H1 (cell line): ENCODE data around the gene NAT10. TPM values are rescaled to one million over a fixed set of nuclear protein-coding genes. Genes with fewer than 3 reads are reported as not detected.

Source experiments
- CTCF ChIA-PET: fragments of 300-600 bp; sonication (Branson Sonifier 250); formaldehyde crosslinking; loops from one replicate; lab custom pipeline; 2021; ENCODE audit not compliant: partially characterized antibody; lab: Charles Lee
- POLR2A ChIA-PET: fragments of 300-600 bp; sonication (Branson Sonifier 250); formaldehyde crosslinking; loops from one replicate; lab custom pipeline; 2021; ENCODE audit warnings: inconsistent platforms; ENCODE audit not compliant: partially characterized antibody; lab: Charles Lee
- DNase-seq, 2 experiments: peaks; one replicate each; pipeline versions ENCODE4 v3.0.0 to v3.0.0-alpha.2; 2010 to 2022; ENCODE audit warnings: low spot score in 2 of 2, low read depth in 1 of 2, mixed read lengths in 1 of 2
- FAIRE-seq: peaks from 2 replicates; lab custom pipeline; 2011; peaks lifted over from hg19 to GRCh38; lab: Jason Lieb, UNC
- H2AFZ ChIP-seq: 2 replicates; pipeline ENCODE4 v1.8.1; 2012; ENCODE audit warnings: low read length, inconsistent platforms
- H2AK5ac ChIP-seq: 2 replicates; pipeline ENCODE4 v1.6.1; 2013; ENCODE audit warnings: low read depth, low read length
- H2BK120ac ChIP-seq: replicated peaks from 2 replicates; pipeline ENCODE3; 2013; ENCODE audit warnings: low read depth, low read length, inconsistent platforms
- H2BK12ac ChIP-seq: 2 replicates; pipeline ENCODE4 v1.6.1; 2013; ENCODE audit warnings: low read depth, low read length
- H2BK15ac ChIP-seq: 2 replicates; pipeline ENCODE4 v1.6.1; 2013; ENCODE audit warnings: low read length
- H2BK20ac ChIP-seq: 2 replicates; pipeline ENCODE4 v1.6.1; 2013; ENCODE audit warnings: low read length
- H2BK5ac ChIP-seq: 2 replicates; pipeline ENCODE4 v1.6.1; 2013; ENCODE audit warnings: low read depth, low read length
- H3K14ac ChIP-seq: 2 replicates; pipeline ENCODE4 v1.6.1; 2013; ENCODE audit warnings: inconsistent platforms; ENCODE audit not compliant: insufficient read length
- H3K18ac ChIP-seq: 2 replicates; pipeline ENCODE4 v1.6.1; 2013; ENCODE audit warnings: low read length; ENCODE audit errors: extremely low read depth
- H3K23ac ChIP-seq: 2 replicates; pipeline ENCODE4 v1.6.1; 2013; ENCODE audit warnings: inconsistent platforms; ENCODE audit not compliant: insufficient read length
- H3K23me2 ChIP-seq: 2 replicates; pipeline ENCODE4 v1.6.1; 2013; ENCODE audit warnings: low read depth, low read length
- H3K27ac ChIP-seq: 2 replicates; pipeline ENCODE4 v1.6.1; 2011; ENCODE audit warnings: low read depth, low read length, inconsistent platforms
- H3K27me3 ChIP-seq, 4 experiments: replicated peaks in 1 of 4; 1 replicate in 1 of 4; 2 replicates in 3 of 4; pipeline versions ENCODE4 v1.6.1 to v1.8.1; 2011 to 2013; ENCODE audit warnings: low read length in 3 of 4, mild to moderate bottlenecking in 3 of 4, inconsistent platforms in 2 of 4, mixed read lengths in 2 of 4, moderate library complexity in 1 of 4; ENCODE audit not compliant: control insufficient read depth in 3 of 4, insufficient read depth in 3 of 4; ENCODE audit errors: extremely low read depth in 1 of 4
- H3K36me3 ChIP-seq, 4 experiments: 2 replicates each; pipeline versions ENCODE4 v1.6.1 to v1.8.1; 2011 to 2013; ENCODE audit warnings: mild to moderate bottlenecking in 4 of 4, low read length in 3 of 4, moderate library complexity in 2 of 4, control low read depth in 1 of 4, inconsistent platforms in 1 of 4; ENCODE audit not compliant: insufficient read depth in 4 of 4, control insufficient read depth in 2 of 4
- H3K4ac ChIP-seq: replicated peaks from 2 replicates; pipeline ENCODE3; 2013; ENCODE audit warnings: low read length, low read depth, mixed read lengths, inconsistent platforms; ENCODE audit not compliant: insufficient read length
- H3K4me1 ChIP-seq, 4 experiments: replicated peaks in 1 of 4; 1 replicate in 1 of 4; 2 replicates in 3 of 4; pipeline versions ENCODE4 v1.6.1 to v1.8.1; 2011 to 2013; ENCODE audit warnings: low read length in 3 of 4, inconsistent platforms in 2 of 4, mixed read lengths in 1 of 4; ENCODE audit not compliant: insufficient read depth in 4 of 4, control insufficient read depth in 3 of 4
- H3K4me2 ChIP-seq, 2 experiments: 2 replicates each; pipeline versions ENCODE4 v1.6.1 to v1.8.1; 2011 to 2013; ENCODE audit warnings: low read depth in 2 of 2, low read length in 2 of 2, control low read depth in 1 of 2, inconsistent platforms in 1 of 2, mild to moderate bottlenecking in 1 of 2; ENCODE audit not compliant: insufficient read depth in 1 of 2
- H3K4me3 ChIP-seq, 4 experiments: fragments of 200-600, 300-600 bp in 1 of 4; sonication (generic), shearing (Covaris generic), sonication (Bioruptor Twin) in 1 of 4; 2 replicates each; pipeline versions ENCODE4 v1.5.1 to v1.8.1; 2011 to 2016; ENCODE audit warnings: low read length in 4 of 4, low read depth in 3 of 4, control low read depth in 2 of 4, inconsistent platforms in 2 of 4, mild to moderate bottlenecking in 2 of 4, mixed read lengths in 1 of 4, moderate library complexity in 1 of 4; ENCODE audit not compliant: insufficient read depth in 2 of 4; ENCODE audit errors: extremely low read depth in 1 of 4
- H3K56ac ChIP-seq: replicated peaks from 2 replicates; pipeline ENCODE3; 2013; ENCODE audit warnings: low read depth, mild to moderate bottlenecking, mixed read lengths, low read length, inconsistent platforms; ENCODE audit not compliant: insufficient read length
- H3K79me1 ChIP-seq: 2 replicates; pipeline ENCODE4 v1.6.1; 2013; ENCODE audit warnings: low read depth, low read length, control low read depth
- H3K79me2 ChIP-seq, 2 experiments: 2 replicates each; pipeline versions ENCODE4 v1.6.1 to v1.8.1; 2012 to 2013; ENCODE audit warnings: low read length in 2 of 2, mild to moderate bottlenecking in 2 of 2, inconsistent platforms in 1 of 2; ENCODE audit not compliant: insufficient read depth in 2 of 2, control insufficient read depth in 1 of 2
- H3K9ac ChIP-seq, 4 experiments: replicated peaks in 1 of 4; 1 replicate in 1 of 4; 2 replicates in 3 of 4; pipeline versions ENCODE4 v1.6.1 to v1.8.1; 2011 to 2013; ENCODE audit warnings: low read depth in 3 of 4, low read length in 3 of 4, control low read depth in 2 of 4, mild to moderate bottlenecking in 2 of 4, moderate library complexity in 2 of 4, inconsistent platforms in 1 of 4; ENCODE audit errors: extremely low read depth in 1 of 4
- H3K9me3 ChIP-seq, 2 experiments: 2 replicates each; pipeline versions ENCODE4 v1.6.1 to v1.8.1; 2012 to 2013; ENCODE audit warnings: mild to moderate bottlenecking in 2 of 2, moderate library complexity in 2 of 2, control low read depth in 1 of 2, inconsistent platforms in 1 of 2, low read depth in 1 of 2, low read length in 1 of 2, mixed read lengths in 1 of 2; ENCODE audit not compliant: insufficient read depth in 2 of 2
- H4K20me1 ChIP-seq, 2 experiments: replicated peaks in 1 of 2; 2 replicates each; pipeline versions ENCODE3 to v1.8.1; 2011 to 2013; ENCODE audit warnings: inconsistent platforms in 2 of 2, low read length in 2 of 2, mild to moderate bottlenecking in 1 of 2; ENCODE audit not compliant: insufficient read depth in 2 of 2, control insufficient read depth in 1 of 2
- H4K5ac ChIP-seq: 2 replicates; pipeline ENCODE4 v1.6.1; 2013; ENCODE audit warnings: low read length, low read depth, mixed read lengths, inconsistent platforms; ENCODE audit not compliant: insufficient read length
- H4K8ac ChIP-seq: 2 replicates; pipeline ENCODE4 v1.8.0; 2013; ENCODE audit warnings: mild to moderate bottlenecking, moderate library complexity, low read length, inconsistent platforms; ENCODE audit not compliant: insufficient read depth; ENCODE audit errors: extremely low read depth
- H4K91ac ChIP-seq: replicated peaks from 2 replicates; pipeline ENCODE3; 2013; ENCODE audit warnings: low read length, mixed read lengths, inconsistent platforms; ENCODE audit not compliant: insufficient read length
- CTBP2 ChIP-seq: IDR thresholded peaks from 2 replicates; pipeline ENCODE4 v1.7.0; 2011; ENCODE audit warnings: borderline replicate concordance, mild to moderate bottlenecking, moderate library complexity, mixed read lengths, low read length; ENCODE audit not compliant: insufficient read depth, insufficient read length
- TCF12 ChIP-seq: IDR thresholded peaks from 2 replicates; pipeline ENCODE4 v1.6.1; 2011; ENCODE audit warnings: low read depth, mild to moderate bottlenecking, low read length
- WGBS, 2 experiments: shearing (Covaris generic) in 1 of 2; methylation state at CpG; one replicate each; pipeline versions ENCODE4 v1.1.6 to v1.1.7; 2013 to 2015; ENCODE audit warnings: low lambda C conversion rate in 2 of 2, mixed read lengths in 2 of 2, inconsistent platforms in 1 of 2, low coverage in 1 of 2, missing lambda C conversion rate in 1 of 2; ENCODE audit not compliant: insufficient replicate concordance in 2 of 2, insufficient coverage in 1 of 2, insufficient read length in 1 of 2; ENCODE audit errors: extremely low coverage in 1 of 2, missing lambda C conversion rate in 1 of 2; 5-methylcytosine and 5-hydroxymethylcytosine counted together
- polyA plus RNA-seq, 7 experiments: library from polyadenylated mRNA; depleted of rRNA in 3 of 7; stranded (reverse) in 5 of 7; unstranded in 2 of 7; fragments of >200 nt in 5 of 7; fragments of 200-250 nt in 2 of 7; gene quantifications; 1 replicate in 5 of 7; 2 replicates in 1 of 7; 4 replicates in 1 of 7; pipeline versions ENCODE4 v1.2.1 to v1.2.3, GENCODE V29; 2011 to 2013; ENCODE audit warnings: missing spikeins in 2 of 7, mixed read lengths in 2 of 7
- total RNA-seq: library from RNA; stranded (reverse); fragmentation: NEBNext Ultra II Directional; extraction: Animal tissue kit (Norgen Biotek cat#: 25700); gene quantifications from 2 replicates; pipeline ENCODE4 v1.2.1, GENCODE V29; 2021

NAT10 gene
- total and polyA plus RNA-seq, 2 of the 8 experiments (the other 6 are each of a cell fraction or from before 2014, with no cell fraction given) = 66.3 to 89.6 TPM

- Histone ChIP-seq H2BK120ac (no peak overlapping the region), H3K27ac (no peak overlapping the region), H3K56ac (no peak overlapping the region), H2BK12ac (no peak overlapping the region), H3K4me2 (no peak overlapping the region), H3K27me3 (no peaks in the 10 kb centered on the region), H2BK5ac (no peak overlapping the region), H3K79me1 (no peaks in the 10 kb centered on the region), H3K4me3 (no peak overlapping the region), H3K36me3 (peaks cover 0 to 3% (median 0%) of the 10 kb centered on the region in 4 experiments; a peak in 1 of 8 replicates), H3K18ac (no peak overlapping the region), H4K5ac (no peak overlapping the region), H2BK20ac (no peak overlapping the region), H4K91ac (no peak overlapping the region), H2AFZ (no peak overlapping the region), H4K20me1 (peaks cover 7 to 24% of the 10 kb centered on the region in 2 experiments), H3K14ac (no peak overlapping the region), H3K23ac (no peak overlapping the region), H2BK15ac (no peak overlapping the region), H4K8ac (no peak overlapping the region), H2AK5ac (no peak overlapping the region), H3K79me2 (no peaks in the 10 kb centered on the region), H3K9me3 (no peaks in the 10 kb centered on the region), H3K4me1 (no peaks in the 10 kb centered on the region), H3K23me2 (no peaks in the 10 kb centered on the region), H3K9ac (no peak overlapping the region), H3K4ac (no peak overlapping the region)
- no peak for TF ChIP-seq TCF12
- TF ChIP-seq CTBP2 = no peak
- POLR2A ChIA-PET = interaction anchor here (1.0 to 1.5 kb wide), 2 partner anchors 28 to 53 kb away, joined by 3 read pairs; partner anchors contain the start of gene NAT10
- CTCF ChIA-PET = interaction anchor here (0.7 to 11.3 kb wide), 7 partner anchors 9 to 198 kb away, joined by 3 to 89 read pairs (median 3); no protein-coding TSS in a partner anchor
- WGBS, 2 experiments = 87% methylated on average over 6 of the region's 6 CpGs; no CpG with 5 or more reads in 1 of the 2 experiments
- FAIRE-seq = no peak
- DNase-seq = no peak
These were observed 53.2 kb downstream of the NAT10 start for GRCh38 chr11:34158661-34159060.
